GM12878 (cell line): Measurements from ENCODE around the gene KHNYN. TPM values are rescaled to one million over a fixed set of nuclear protein-coding genes. Genes with fewer than 3 reads are reported as not detected.

Experiments used
- ATAC-seq: fragments of 200-7000 bp; cut with Tn5 transposase; 3 replicates; pipeline ENCODE4 v1.9.1; 2020; ENCODE audit warnings: mild to moderate bottlenecking, moderate library complexity
- BruUV-seq: library from RNA; stranded (reverse); fragments of 400-500 nt; replicated peaks from 2 replicates; lab custom pipeline; 2021; lab: Mats Ljungman, UMichigan
- CTCF ChIA-PET: fragments of 300-600 bp; sonication (Branson Sonifier 250); formaldehyde crosslinking; extraction: SDS; loops from one replicate; lab custom pipeline; 2021; ENCODE audit warnings: inconsistent platforms; lab: Yijun Ruan, JAX
- POLR2A ChIA-PET: fragments of 350-600 bp; formaldehyde crosslinking; extraction: SDS; loops from one replicate; lab custom pipeline; 2021; ENCODE audit warnings: inconsistent platforms; lab: Charles Lee
- RAD21 ChIA-PET: fragments of 300-600 bp; sonication (Branson Sonifier 250); formaldehyde crosslinking; loops from one replicate; lab custom pipeline; 2023; ENCODE audit warnings: antibody characterized with exemption; ENCODE audit not compliant: unreplicated experiment; lab: Charles Lee
- SMC1A ChIA-PET: fragments of 300-600 bp; sonication (Branson Sonifier 250); formaldehyde crosslinking; loops from one replicate; lab custom pipeline; 2023; ENCODE audit not compliant: unreplicated experiment, uncharacterized antibody; lab: Charles Lee
- DNase-seq: peaks from one replicate; pipeline ENCODE4 v3.0.0-alpha.2; 2011; ENCODE audit warnings: low read depth, low spot score
- FAIRE-seq: peaks from 3 replicates; lab custom pipeline; 2011; peaks lifted over from hg19 to GRCh38; lab: Jason Lieb, UNC
- H2AFZ ChIP-seq: 2 replicates; pipeline ENCODE4 v1.6.0; 2011; ENCODE audit warnings: low read depth, low read length, control low read depth; ENCODE audit not compliant: control insufficient read depth
- H3K27ac ChIP-seq: 2 replicates; pipeline ENCODE4 v1.5.1; 2011; ENCODE audit warnings: control low read depth; ENCODE audit not compliant: control insufficient read depth, insufficient read depth
- H3K27me3 ChIP-seq, 2 experiments: replicated peaks in 1 of 2; 2 replicates each; pipeline versions ENCODE4 v1.6.0 to v1.6.1; 2011; ENCODE audit warnings: low read length in 1 of 2; ENCODE audit not compliant: control insufficient read depth in 2 of 2, insufficient read depth in 2 of 2
- H3K36me3 ChIP-seq, 2 experiments: 2 replicates each; pipeline ENCODE4 v1.5.1; 2011; ENCODE audit warnings: low read length in 1 of 2; ENCODE audit not compliant: control insufficient read depth in 2 of 2, insufficient read depth in 2 of 2
- H3K4me1 ChIP-seq: 2 replicates; pipeline ENCODE4 v1.6.1; 2011; ENCODE audit warnings: mild to moderate bottlenecking, low read length, moderate library complexity, mixed read lengths; ENCODE audit not compliant: control insufficient read depth, insufficient read depth
- H3K4me2 ChIP-seq: 2 replicates; pipeline ENCODE4 v1.6.0; 2011; ENCODE audit warnings: control low read depth; ENCODE audit not compliant: control insufficient read depth, insufficient read depth
- H3K4me3 ChIP-seq: fragments of 200-600 bp; sonication (generic); 2 replicates; pipeline ENCODE4 v1.5.1; 2016
- H3K79me2 ChIP-seq: 2 replicates; pipeline ENCODE4 v1.6.0; 2011; ENCODE audit warnings: low read length; ENCODE audit not compliant: control insufficient read depth, insufficient read depth
- H3K9ac ChIP-seq: 2 replicates; pipeline ENCODE4 v1.8.0; 2011; ENCODE audit warnings: low read length, control low read depth, mixed read lengths; ENCODE audit not compliant: control insufficient read depth, insufficient read depth
- H3K9me3 ChIP-seq: replicated peaks from 3 replicates; pipeline ENCODE4 v1.5.1; 2011; ENCODE audit warnings: mild to moderate bottlenecking, low read length; ENCODE audit not compliant: control insufficient read depth, insufficient read depth
- H4K20me1 ChIP-seq: 2 replicates; pipeline ENCODE4 v1.6.0; 2011; ENCODE audit not compliant: control insufficient read depth, insufficient read depth
- HDAC2 ChIP-seq: fragments of 200-600 bp; sonication (generic); IDR thresholded peaks from 2 replicates; pipeline ENCODE4 v1.6.1; 2017
- IKZF2 ChIP-seq, 2 experiments: fragments of 450-650 bp; IDR thresholded peaks; 2 replicates each; pipeline ENCODE4 v1.6.1; 2017; ENCODE audit warnings: mild to moderate bottlenecking in 2 of 2, moderate library complexity in 2 of 2
- NBN ChIP-seq: fragments of 450-650 bp; IDR thresholded peaks from 2 replicates; pipeline ENCODE4 v1.6.1; 2016
- NRF1 ChIP-seq: conservative IDR thresholded peaks from 2 replicates; pipeline ENCODE4 v1.6.1; 2011; ENCODE audit warnings: mild to moderate bottlenecking, low read depth, low read length, improper control_type of control experiment
- RELA ChIP-seq: fragments of 450-650 bp; IDR thresholded peaks from 2 replicates; pipeline ENCODE4 v1.8.0; 2014; ENCODE audit warnings: borderline replicate concordance; ENCODE audit not compliant: partially characterized antibody
- RFX5 ChIP-seq: IDR thresholded peaks from 2 replicates; pipeline ENCODE4 v1.6.1; 2011; ENCODE audit warnings: low read depth, low read length, improper control_type of control experiment
- SKIL ChIP-seq: fragments of 450-650 bp; IDR thresholded peaks from 2 replicates; pipeline ENCODE4 v1.6.1; 2017; ENCODE audit warnings: mild to moderate bottlenecking, low read depth, inconsistent platforms; ENCODE audit not compliant: poor library complexity, severe bottlenecking
- SMAD5 ChIP-seq: IDR thresholded peaks from 2 replicates; pipeline ENCODE4 v1.6.1; 2016; ENCODE audit warnings: antibody characterized with exemption, low read depth
- SREBF1 ChIP-seq: IDR thresholded peaks from 2 replicates; pipeline ENCODE4 v1.6.1; 2012; ENCODE audit warnings: mild to moderate bottlenecking, low read length
- ZNF24 ChIP-seq: fragments of 450-650 bp; IDR thresholded peaks from 2 replicates; pipeline ENCODE4 v1.6.1; 2017; ENCODE audit warnings: antibody characterized with exemption, mild to moderate bottlenecking
- ZNF274 ChIP-seq: IDR thresholded peaks from one replicate; pipeline ENCODE4 v1.8.0; 2011; ENCODE audit not compliant: insufficient read length, insufficient read depth
- ZNF384 ChIP-seq: IDR thresholded peaks from 2 replicates; pipeline ENCODE4 v1.6.1; 2012; ENCODE audit warnings: low read depth, mild to moderate bottlenecking, low read length, improper control_type of control experiment, borderline replicate concordance
- ZSCAN29 ChIP-seq: fragments of 450-650 bp; IDR thresholded peaks from 2 replicates; pipeline ENCODE4 v1.6.1; 2017; ENCODE audit warnings: mild to moderate bottlenecking, moderate library complexity
- WGBS: methylation state at CpG from one replicate; pipeline ENCODE4 v1.1.6; 2016; ENCODE audit warnings: low lambda C conversion rate; ENCODE audit not compliant: insufficient replicate concordance, insufficient coverage; ENCODE audit errors: missing lambda C conversion rate; 5-methylcytosine and 5-hydroxymethylcytosine counted together
- in situ Hi-C: fragments of 300-500 bp; cut with MboI; formaldehyde crosslinking; loops from 9 replicates; pipeline ENCODE4 v1.14.3; 2018; ENCODE audit warnings: mixed read lengths
- intact Hi-C: fragments of 100-400 bp; cut with micrococcal nuclease; formaldehyde crosslinking; loops from one replicate; pipeline ENCODE4 v1.14.2; 2022; ENCODE audit not compliant: unreplicated experiment
- polyA plus RNA-seq, 11 experiments: library from polyadenylated mRNA; depleted of rRNA in 4 of 11; unstranded in 6 of 11; stranded (reverse) in 5 of 11; fragments of >200 nt; fragmentation: Nextera tagmentation in 4 of 11; fragmentation: Illumina TruSeq in 1 of 11; extraction: Ambion mirVana in 4 of 11; extraction: Trizol in 1 of 11; gene quantifications; 1 replicate in 1 of 11; 2 replicates in 10 of 11; pipeline versions ENCODE4 v1.2.1 to v1.2.3, GENCODE V29; 2011 to 2016; ENCODE audit warnings: inconsistent platforms in 2 of 11, missing spikeins in 2 of 11, low read depth in 1 of 11
- total RNA-seq, 4 experiments: library from RNA; depleted of rRNA in 3 of 4; stranded (reverse); fragments of >200 nt in 3 of 4; fragmentation: Illumina TruSeq in 1 of 4; extraction: Trizol in 1 of 4; gene quantifications; 2 replicates each; pipeline versions ENCODE4 v1.2.1 to v1.2.3, GENCODE V29; 2013 to 2021

Gene KHNYN
- total and polyA plus RNA-seq, 10 of the 15 experiments (the other 5 are each of a cell fraction or from before 2014, with no cell fraction given), result 1.4 to 34.7 (median 21.5) TPM

DNA sequence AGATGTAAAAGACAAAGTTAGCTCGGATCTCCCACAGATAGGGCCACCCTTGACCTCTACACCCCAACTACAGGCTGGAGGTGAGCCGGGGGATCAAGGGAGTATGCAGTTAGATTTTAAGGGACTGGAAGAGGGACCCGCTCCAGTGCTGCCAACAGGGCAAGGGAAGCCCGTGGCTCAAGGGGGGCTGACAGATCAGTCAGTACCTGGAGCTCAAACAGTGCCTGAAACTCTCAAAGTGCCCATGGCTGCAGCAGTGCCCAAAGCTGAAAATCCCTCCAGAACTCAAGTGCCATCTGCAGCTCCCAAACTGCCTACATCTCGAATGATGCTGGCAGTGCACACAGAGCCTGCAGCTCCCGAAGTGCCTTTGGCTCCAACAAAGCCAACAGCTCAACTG lies 20.6 kb upstream of the KHNYN start:
- TF ChIP-seq SKIL, result no peak
- TF ChIP-seq SMAD5, result no peak
- TF ChIP-seq HDAC2, result no peak
- no peak for TF ChIP-seq RELA
- no peak for TF ChIP-seq ZNF24
- no peak for TF ChIP-seq ZNF384
- TF ChIP-seq SREBF1, result no peak
- TF ChIP-seq ZSCAN29, result no peak
- no peak for TF ChIP-seq NRF1
- TF ChIP-seq ZNF274, result no peak
- TF ChIP-seq RFX5, result no peak
- TF ChIP-seq IKZF2 (IDR thresholded peaks at IDR 0.05), result no peak
- no peak for TF ChIP-seq NBN
- no peaks in the 10 kb centered on the region for H3K4me1 ChIP-seq
- H2AFZ ChIP-seq, result no peak overlapping the region
- in situ Hi-C loops, result no loop called here
- H3K36me3 ChIP-seq, result no peaks in the 10 kb centered on the region
- peaks cover 1 to 5% of the 10 kb centered on the region in 2 experiments; a peak in 2 of 4 replicates for H3K27me3 ChIP-seq
- 6% methylated on average over 6 of the region's 6 CpGs for WGBS
- SMC1A ChIA-PET, result interaction anchor here (0.7 to 4.1 kb wide), 5 partner anchors 10 to 43 kb away, joined by 3 to 17 read pairs (median 5); no protein-coding TSS in a partner anchor
- H3K79me2 ChIP-seq, result no peaks in the 10 kb centered on the region
- no TSS peak for BruUV-seq
- no peak overlapping the region for H3K9ac ChIP-seq
- H4K20me1 ChIP-seq, result no peaks in the 10 kb centered on the region
- no peak for FAIRE-seq
- H3K27ac ChIP-seq, result no peak overlapping the region
- intact Hi-C loops, result no loop called here
- RAD21 ChIA-PET, result interaction anchor here (1.1 to 1.7 kb wide), 3 partner anchors 22 to 76 kb away, joined by 5 to 9 read pairs (median 6); no protein-coding TSS in a partner anchor
- H3K9me3 ChIP-seq, result no peaks in the 10 kb centered on the region
- POLR2A ChIA-PET, result no interaction called here
- CTCF ChIA-PET, result interaction anchor here (0.7 to 2.4 kb wide), 9 partner anchors 13 to 101 kb away, joined by 3 to 19 read pairs (median 5); partner anchors contain the start of gene CIDEB
- ATAC-seq, result no peak
- no peak overlapping the region for H3K4me3 ChIP-seq
- H3K4me2 ChIP-seq, result no peak overlapping the region
- DNase-seq, result no peak
